Spleen (tissue), 7 donors: Measurements from ENCODE around the gene AIF1L.

Source experiments
- CTCF ChIP-seq, 11 experiments: fragments of 200-600 bp in 7 of 11; fragments of 450-650 bp in 4 of 11; sonication (generic) in 4 of 11; IDR thresholded peaks in 8 of 11; conservative IDR thresholded peaks in 3 of 11; 1 replicate in 7 of 11; 2 replicates in 4 of 11; pipeline versions ENCODE4 v1.4.0 to v1.8.0; 2016 to 2021; ENCODE audit warnings: antibody characterized with exemption in 11 of 11, inconsistent platforms in 4 of 11, mild to moderate bottlenecking in 1 of 11
- POLR2AphosphoS5 ChIP-seq, 3 donors: sonication (generic); formaldehyde crosslinking; IDR thresholded peaks; one replicate each; pipeline ENCODE4 v1.5.1; 2017; ENCODE audit warnings: antibody characterized with exemption in 3 of 3
- donor health status: DM: no; HTN: no; CAD: no; lungs with moderate emphysema.
- donor health status: DM: no; HTN: no; CAD: no.
- donor health status: DM: no; HTN: no; CAD: no.

GRCh38 chr9:131140112-131140511 lies 43.8 kb downstream of the AIF1L start:
- TF ChIP-seq CTCF (IDR thresholded peaks at IDR 0.05 in 8 of 11, conservative IDR thresholded peaks at IDR 0.05 in 3 of 11) (no peak), POLR2AphosphoS5 (IDR thresholded peaks at IDR 0.05) (no peak)
